Ovary (tissue), 9 donors: ENCODE data around the gene FGFRL1. TPM values are rescaled to one million over a fixed set of nuclear protein-coding genes. Genes with fewer than 3 reads are reported as not detected.

Experiments used
- DNase-seq, 5 donors: peaks; one replicate each; pipeline ENCODE4 v3.0.0-alpha.2; 2019 to 2020
- H3K27ac ChIP-seq, 2 donors: fragments of 200-600 bp; one replicate each; pipeline versions ENCODE4 v1.5.1 to v1.8.0; 2019 to 2022
- H3K27me3 ChIP-seq: fragments of 200-600 bp; one replicate; pipeline ENCODE4 v1.8.0; 2022
- H3K36me3 ChIP-seq: fragments of 200-600 bp; sonication (generic); one replicate; pipeline ENCODE4 v1.5.1; 2019
- H3K4me1 ChIP-seq: one replicate; pipeline ENCODE4 v1.8.1; 2013; ENCODE audit warnings: mild to moderate bottlenecking, moderate library complexity; ENCODE audit not compliant: insufficient read depth
- H3K4me3 ChIP-seq: fragments of 200-600 bp; sonication (generic); one replicate; pipeline ENCODE4 v1.5.1; 2017
- H3K9me3 ChIP-seq, 2 donors: fragments of 200-600 bp in 1 of 2; sonication (generic) in 1 of 2; one replicate each; pipeline versions ENCODE4 v1.5.1 to v1.8.1; 2013 to 2019; ENCODE audit warnings: mild to moderate bottlenecking in 1 of 2, moderate library complexity in 1 of 2
- CTCF ChIP-seq, 3 donors: fragments of 450-650 bp in 2 of 3; fragments of 200-600 bp in 1 of 3; IDR thresholded peaks; one replicate each; pipeline versions ENCODE4 v1.5.1 to v1.8.0; 2016 to 2022; ENCODE audit warnings: antibody characterized with exemption in 3 of 3, mild to moderate bottlenecking in 1 of 3
- EP300 ChIP-seq: sonication (generic); formaldehyde crosslinking; IDR thresholded peaks from one replicate; pipeline ENCODE4 v1.6.1; 2017; ENCODE audit warnings: antibody characterized with exemption
- POLR2A ChIP-seq: fragments of 450-650 bp; IDR thresholded peaks from one replicate; pipeline ENCODE4 v1.6.1; 2017; ENCODE audit warnings: antibody characterized with exemption, mild to moderate bottlenecking, moderate library complexity
- WGBS, 3 donors: extraction: QIAGEN DNeasy Blood & Tissue Kit in 1 of 3; methylation state at CpG; one replicate each; pipeline versions ENCODE4 v1.1.5 to v1.1.7; 2013 to 2017; 5-methylcytosine and 5-hydroxymethylcytosine counted together
- intact Hi-C, 4 donors: fragments of 100-400 bp; cut with DNase I; formaldehyde crosslinking; loops; one replicate each; pipeline versions ENCODE4 v1.11.0 to v1.15.1; 2022 to 2023
- polyA plus RNA-seq, 2 donors: library from polyadenylated mRNA; stranded (reverse); fragments of 200-250 nt in 1 of 2; fragments of 350-450 nt in 1 of 2; fragmentation: Illumina TruSeq in 1 of 2; extraction: RNeasy Lipid Tissue Mini Kit (QIAGEN cat#74804) in 1 of 2; gene quantifications; one replicate each; pipeline ENCODE4 v1.2.3, GENCODE V29; 2013 to 2014
- total RNA-seq, 7 donors: library from RNA; depleted of rRNA in 2 of 7; stranded (reverse); fragments of >200 nt in 2 of 7; fragmentation: NEBNext Ultra II Directional in 3 of 7; extraction: Animal tissue kit (Norgen Biotek cat#: 25700) in 3 of 7; gene quantifications; one replicate each; pipeline versions ENCODE4 v1.1.0 to v1.2.4, GENCODE V29; 2016 to 2023
- donor health status: DM: no; HTN: no; CAD: no; lungs with moderate emphysema.
- donor health status: DM: no; HTN: no; CAD: no.
- donor health status: Bipolar disorder and iron deficiency.
- donor health status: DM: yes; HTN: yes; CAD: no.
- donor health status: DM: no; HTN: no; CAD: no.
- donor health status: DM: yes; HTN: yes; CAD: no.

The FGFRL1 gene
- total and polyA plus RNA-seq, 9 donors = 23.4 to 59.1 (median 38.7) TPM

- Histone ChIP-seq H3K27ac (no peak overlapping the region), H3K36me3 (no peaks in the 10 kb centered on the region), H3K9me3 (no peaks in the 10 kb centered on the region), H3K4me1 (peaks cover 10% of the 10 kb centered on the region), H3K4me3 (no peak overlapping the region), H3K27me3 (no peaks in the 10 kb centered on the region)
- DNase-seq = no peak
- no peak for TF ChIP-seq CTCF (IDR thresholded peaks at IDR 0.05)
- TF ChIP-seq POLR2A = no peak
- no peak for TF ChIP-seq EP300
- intact Hi-C loops = no loop called here
- 88 to 89% (median 89%) methylated on average over 19 to 20 of the region's 20 CpGs for WGBS, 3 donors
These were observed 11.7 kb downstream of the FGFRL1 start for GRCh38 chr4:1023075-1023640.

- DNase-seq = no peak
- no peaks in the 10 kb centered on the region for H3K9me3 ChIP-seq
- no peaks in the 10 kb centered on the region for H3K36me3 ChIP-seq
- peaks cover 3% of the 10 kb centered on the region for H3K4me1 ChIP-seq
- intact Hi-C loops = no loop called here
- H3K27ac ChIP-seq = no peak overlapping the region
- no peak for TF ChIP-seq CTCF (IDR thresholded peaks at IDR 0.05)
- TF ChIP-seq POLR2A = no peak
- TF ChIP-seq EP300 = no peak
- no peak overlapping the region for H3K4me3 ChIP-seq
- H3K27me3 ChIP-seq = no peaks in the 10 kb centered on the region
- WGBS, 3 donors = 94 to 96% (median 94%) methylated on average over 77 to 83 of the region's 83 CpGs
These were observed 12.7 kb downstream of the FGFRL1 start for GRCh38 chr4:1023895-1024740.

DNA sequence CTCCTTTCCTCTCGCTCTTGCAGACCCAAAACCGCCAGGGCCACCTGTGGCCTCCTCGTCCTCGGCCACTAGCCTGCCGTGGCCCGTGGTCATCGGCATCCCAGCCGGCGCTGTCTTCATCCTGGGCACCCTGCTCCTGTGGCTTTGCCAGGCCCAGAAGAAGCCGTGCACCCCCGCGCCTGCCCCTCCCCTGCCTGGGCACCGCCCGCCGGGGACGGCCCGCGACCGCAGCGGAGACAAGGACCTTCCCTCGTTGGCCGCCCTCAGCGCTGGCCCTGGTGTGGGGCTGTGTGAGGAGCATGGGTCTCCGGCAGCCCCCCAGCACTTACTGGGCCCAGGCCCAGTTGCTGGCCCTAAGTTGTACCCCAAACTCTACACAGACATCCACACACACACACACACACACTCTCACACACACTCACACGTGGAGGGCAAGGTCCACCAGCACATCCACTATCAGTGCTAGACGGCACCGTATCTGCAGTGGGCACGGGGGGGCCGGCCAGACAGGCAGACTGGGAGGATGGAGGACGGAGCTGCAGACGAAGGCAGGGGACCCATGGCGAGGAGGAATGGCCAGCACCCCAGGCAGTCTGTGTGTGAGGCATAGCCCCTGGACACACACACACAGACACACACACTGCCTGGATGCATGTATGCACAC lies 13.6 kb downstream of the FGFRL1 start:
- Histone ChIP-seq H3K27me3 (no peaks in the 10 kb centered on the region), H3K36me3 (no peaks in the 10 kb centered on the region), H3K9me3 (no peaks in the 10 kb centered on the region), H3K4me1 (peaks cover 2% of the 10 kb centered on the region), H3K27ac (no peak overlapping the region), H3K4me3 (no peak overlapping the region)
- WGBS, 3 donors = 85 to 87% (median 86%) methylated on average over 32 of the region's 32 CpGs
- intact Hi-C loops = no loop called here
- no peak for TF ChIP-seq POLR2A
- TF ChIP-seq EP300 = no peak
- no peak for TF ChIP-seq CTCF (IDR thresholded peaks at IDR 0.05)
- no peak for DNase-seq

DNA sequence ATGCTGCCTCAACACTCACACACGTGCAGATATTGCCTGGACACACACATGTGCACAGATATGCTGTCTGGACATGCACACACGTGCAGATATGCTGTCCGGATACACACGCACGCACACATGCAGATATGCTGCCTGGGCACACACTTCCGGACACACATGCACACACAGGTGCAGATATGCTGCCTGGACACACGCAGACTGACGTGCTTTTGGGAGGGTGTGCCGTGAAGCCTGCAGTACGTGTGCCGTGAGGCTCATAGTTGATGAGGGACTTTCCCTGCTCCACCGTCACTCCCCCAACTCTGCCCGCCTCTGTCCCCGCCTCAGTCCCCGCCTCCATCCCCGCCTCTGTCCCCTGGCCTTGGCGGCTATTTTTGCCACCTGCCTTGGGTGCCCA lies 14.7 kb downstream of the FGFRL1 start:
- intact Hi-C loops = no loop called here
- DNase-seq = no peak
- no peak overlapping the region for H3K4me3 ChIP-seq
- H3K9me3 ChIP-seq = no peaks in the 10 kb centered on the region
- WGBS, 3 donors = 63 to 69% (median 69%) methylated on average over 17 of the region's 17 CpGs
- peaks cover 9% of the 10 kb centered on the region for H3K4me1 ChIP-seq
- TF ChIP-seq EP300 (no peak), POLR2A (no peak), CTCF (IDR thresholded peaks at IDR 0.05) (no peak)
- H3K27ac ChIP-seq = no peak overlapping the region
- no peaks in the 10 kb centered on the region for H3K27me3 ChIP-seq
- no peaks in the 10 kb centered on the region for H3K36me3 ChIP-seq
